SU-DHL-6 (cell line): Measurements from ENCODE around the gene UNC5B.

Source experiments
- EZH2phosphoT487 ChIP-seq: fragments of 200-600 bp; sonication (generic), shearing (Covaris generic); conservative IDR thresholded peaks from 2 replicates; pipeline ENCODE4 v1.6.1; 2018; ENCODE audit warnings: mild to moderate bottlenecking, antibody characterized with exemption, low read length, moderate library complexity, mixed read lengths
- TF ChIP-seq, protein P1 (sequence below): fragments of 200-600 bp; sonication (generic); IDR thresholded peaks from one replicate; pipeline ENCODE4 v1.5.1; 2017; ENCODE audit warnings: antibody characterized with exemption, mild to moderate bottlenecking, low read length, moderate library complexity; ENCODE audit not compliant: insufficient read depth, poor library complexity, severe bottlenecking

DNA sequence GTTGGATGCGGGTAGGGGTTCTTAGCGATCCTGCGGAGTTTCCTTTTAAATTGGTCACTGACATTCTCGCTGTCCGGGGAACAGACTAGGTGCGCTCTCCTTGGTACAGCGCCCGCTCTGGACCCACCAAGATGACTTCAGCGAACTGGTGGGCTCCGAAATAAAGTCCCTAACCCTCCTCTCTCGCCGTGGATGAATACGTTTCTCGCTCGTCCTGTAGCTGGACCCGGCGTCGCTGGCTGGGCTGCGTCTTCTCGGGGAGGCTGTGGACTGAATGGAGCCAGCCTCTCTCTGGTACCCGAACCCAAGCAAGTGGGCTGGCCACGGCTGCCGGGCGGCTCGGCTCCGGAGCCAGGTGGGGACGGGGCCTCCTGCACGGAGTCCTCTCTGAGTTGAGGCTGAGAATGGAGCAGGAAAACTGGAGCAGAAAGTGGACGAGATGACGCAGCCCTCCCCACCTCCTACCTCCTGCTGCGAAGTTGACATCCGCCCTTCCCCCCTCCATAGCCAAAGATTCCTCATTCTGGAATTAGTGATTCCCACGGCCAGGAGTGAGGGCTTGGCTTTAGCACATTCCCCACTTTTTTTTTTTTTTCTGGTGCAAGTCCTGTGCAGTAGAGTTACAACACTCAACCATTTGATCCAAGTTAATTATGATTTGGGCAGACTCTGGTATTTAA lies 1.5 kb downstream of the UNC5B start:
- TF ChIP-seq, protein P1, sequence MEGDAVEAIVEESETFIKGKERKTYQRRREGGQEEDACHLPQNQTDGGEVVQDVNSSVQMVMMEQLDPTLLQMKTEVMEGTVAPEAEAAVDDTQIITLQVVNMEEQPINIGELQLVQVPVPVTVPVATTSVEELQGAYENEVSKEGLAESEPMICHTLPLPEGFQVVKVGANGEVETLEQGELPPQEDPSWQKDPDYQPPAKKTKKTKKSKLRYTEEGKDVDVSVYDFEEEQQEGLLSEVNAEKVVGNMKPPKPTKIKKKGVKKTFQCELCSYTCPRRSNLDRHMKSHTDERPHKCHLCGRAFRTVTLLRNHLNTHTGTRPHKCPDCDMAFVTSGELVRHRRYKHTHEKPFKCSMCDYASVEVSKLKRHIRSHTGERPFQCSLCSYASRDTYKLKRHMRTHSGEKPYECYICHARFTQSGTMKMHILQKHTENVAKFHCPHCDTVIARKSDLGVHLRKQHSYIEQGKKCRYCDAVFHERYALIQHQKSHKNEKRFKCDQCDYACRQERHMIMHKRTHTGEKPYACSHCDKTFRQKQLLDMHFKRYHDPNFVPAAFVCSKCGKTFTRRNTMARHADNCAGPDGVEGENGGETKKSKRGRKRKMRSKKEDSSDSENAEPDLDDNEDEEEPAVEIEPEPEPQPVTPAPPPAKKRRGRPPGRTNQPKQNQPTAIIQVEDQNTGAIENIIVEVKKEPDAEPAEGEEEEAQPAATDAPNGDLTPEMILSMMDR, result no peak
- no peak for TF ChIP-seq EZH2phosphoT487
